ENCODE data around the gene TINAGL1.

Gene TINAGL1

GRCh38 chr1:31620631-31621497 is 44.5 kb downstream of the TINAGL1 start:
- peaks cover 5% of the 10 kb centered on the region for H3K27me3 ChIP-seq (ENCODE audit: insufficient read depth, low read depth, severe bottlenecking)
- DNase-seq, result no peak
- TF ChIP-seq, protein P1, sequence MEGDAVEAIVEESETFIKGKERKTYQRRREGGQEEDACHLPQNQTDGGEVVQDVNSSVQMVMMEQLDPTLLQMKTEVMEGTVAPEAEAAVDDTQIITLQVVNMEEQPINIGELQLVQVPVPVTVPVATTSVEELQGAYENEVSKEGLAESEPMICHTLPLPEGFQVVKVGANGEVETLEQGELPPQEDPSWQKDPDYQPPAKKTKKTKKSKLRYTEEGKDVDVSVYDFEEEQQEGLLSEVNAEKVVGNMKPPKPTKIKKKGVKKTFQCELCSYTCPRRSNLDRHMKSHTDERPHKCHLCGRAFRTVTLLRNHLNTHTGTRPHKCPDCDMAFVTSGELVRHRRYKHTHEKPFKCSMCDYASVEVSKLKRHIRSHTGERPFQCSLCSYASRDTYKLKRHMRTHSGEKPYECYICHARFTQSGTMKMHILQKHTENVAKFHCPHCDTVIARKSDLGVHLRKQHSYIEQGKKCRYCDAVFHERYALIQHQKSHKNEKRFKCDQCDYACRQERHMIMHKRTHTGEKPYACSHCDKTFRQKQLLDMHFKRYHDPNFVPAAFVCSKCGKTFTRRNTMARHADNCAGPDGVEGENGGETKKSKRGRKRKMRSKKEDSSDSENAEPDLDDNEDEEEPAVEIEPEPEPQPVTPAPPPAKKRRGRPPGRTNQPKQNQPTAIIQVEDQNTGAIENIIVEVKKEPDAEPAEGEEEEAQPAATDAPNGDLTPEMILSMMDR (IDR thresholded peaks at IDR 0.05; ENCODE audit: low read depth, low read length), result no peak
- no peaks in the 10 kb centered on the region for H3K36me3 ChIP-seq
- H3K4me3 ChIP-seq (ENCODE audit: low read depth, low read length), result no peak overlapping the region
- H3K9me3 ChIP-seq (ENCODE audit: severe bottlenecking), result no peaks in the 10 kb centered on the region
- H3K27ac ChIP-seq, result no peak overlapping the region

- Histone ChIP-seq H3K27ac (no peak overlapping the region), H3K27me3 (ENCODE audit: insufficient read depth, low read depth, severe bottlenecking) (peaks cover 5% of the 10 kb centered on the region), H3K9me3 (ENCODE audit: severe bottlenecking) (no peaks in the 10 kb centered on the region), H3K4me3 (ENCODE audit: low read depth, low read length) (no peak overlapping the region), H3K36me3 (no peaks in the 10 kb centered on the region)
- no peak for DNase-seq
- TF ChIP-seq, protein P1 (IDR thresholded peaks at IDR 0.05; ENCODE audit: low read depth, low read length), result no peak
These were observed 45.1 kb downstream of the TINAGL1 start for GRCh38 chr1:31621498-31621820.

- no peak for DNase-seq
- Histone ChIP-seq H3K4me3 (ENCODE audit: low read depth, low read length) (no peak overlapping the region), H3K27ac (no peak overlapping the region)
These were observed 45.8 kb downstream of the TINAGL1 start for GRCh38 chr1:31621847-31622730.

DNA sequence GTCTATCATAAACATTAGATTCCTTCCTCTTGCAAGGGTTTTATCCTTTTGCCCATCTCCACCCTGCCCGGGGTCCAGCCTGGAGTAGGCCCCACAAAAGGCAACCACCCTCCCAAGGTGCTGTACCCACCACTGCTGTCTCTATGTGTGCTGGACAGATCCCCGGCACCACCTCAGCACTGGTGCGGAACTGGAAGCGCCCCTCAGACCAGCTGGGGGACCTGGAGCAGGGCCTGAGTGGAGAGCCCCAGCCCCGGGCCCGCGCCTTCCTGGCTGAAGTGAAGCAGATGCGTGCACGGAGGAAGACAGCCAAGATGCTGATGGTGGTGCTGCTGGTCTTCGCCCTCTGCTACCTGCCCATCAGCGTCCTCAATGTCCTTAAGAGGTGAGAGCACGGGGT is 47.0 kb downstream of the TINAGL1 start:
- H3K36me3 ChIP-seq, result peaks cover 2% of the 10 kb centered on the region
- no peak for DNase-seq
- no peak overlapping the region for H3K4me3 ChIP-seq (ENCODE audit: low read depth, low read length)
- no peaks in the 10 kb centered on the region for H3K27me3 ChIP-seq (ENCODE audit: insufficient read depth, low read depth, severe bottlenecking)
- no peak overlapping the region for H3K27ac ChIP-seq
- H3K9me3 ChIP-seq (ENCODE audit: severe bottlenecking), result no peaks in the 10 kb centered on the region
- TF ChIP-seq, protein P1 (IDR thresholded peaks at IDR 0.05; ENCODE audit: low read depth, low read length), result no peak

More at GRCh38 chr1:31621847-31622730, 45.8 kb downstream of the TINAGL1 start:
- Histone ChIP-seq H3K36me3 (no peaks in the 10 kb centered on the region), H3K27me3 (ENCODE audit: insufficient read depth, low read depth, severe bottlenecking) (peaks cover 2% of the 10 kb centered on the region), H3K9me3 (ENCODE audit: severe bottlenecking) (no peaks in the 10 kb centered on the region)
- TF ChIP-seq, protein P1 (IDR thresholded peaks at IDR 0.05; ENCODE audit: low read depth, low read length), result no peak

- no peaks in the 10 kb centered on the region for H3K9me3 ChIP-seq (ENCODE audit: severe bottlenecking)
- H3K4me3 ChIP-seq (ENCODE audit: low read depth, low read length), result no peak overlapping the region
- DNase-seq, result no peak
- TF ChIP-seq, protein P1 (IDR thresholded peaks at IDR 0.05; ENCODE audit: low read depth, low read length), result no peak
- H3K36me3 ChIP-seq, result peaks cover 12% of the 10 kb centered on the region
- H3K27me3 ChIP-seq (ENCODE audit: insufficient read depth, low read depth, severe bottlenecking), result no peaks in the 10 kb centered on the region
- no peak overlapping the region for H3K27ac ChIP-seq
These were observed 48.0 kb downstream of the TINAGL1 start for GRCh38 chr1:31624309-31624708.
